Gastroesophageal sphincter (tissue), 3 donors: ENCODE results near the gene TCEANC2.

Experiments used
- CTCF ChIP-seq, 4 experiments: fragments of 200-600 bp in 2 of 4; fragments of 450-650 bp in 2 of 4; sonication (generic) in 1 of 4; IDR thresholded peaks; one replicate each; pipeline ENCODE4 v1.5.1; 2017 to 2019; ENCODE audit warnings: antibody characterized with exemption in 4 of 4, mild to moderate bottlenecking in 2 of 4, moderate library complexity in 2 of 4
- EP300 ChIP-seq: sonication (generic); formaldehyde crosslinking; IDR thresholded peaks from one replicate; pipeline ENCODE4 v1.6.1; 2017; ENCODE audit warnings: antibody characterized with exemption, mild to moderate bottlenecking

GRCh38 chr1:54080598-54081049 is 27.2 kb downstream of the TCEANC2 start:
- no peak for TF ChIP-seq CTCF (IDR thresholded peaks at IDR 0.05)
- no peak for TF ChIP-seq EP300
